ENCODE measurements around the gene PNPLA2. TPM values are rescaled to one million over a fixed set of nuclear protein-coding genes. Genes with fewer than 3 reads are reported as not detected.

The PNPLA2 gene
- total RNA-seq, 1 donor from 2014 or later, result 21.5 TPM

DNA sequence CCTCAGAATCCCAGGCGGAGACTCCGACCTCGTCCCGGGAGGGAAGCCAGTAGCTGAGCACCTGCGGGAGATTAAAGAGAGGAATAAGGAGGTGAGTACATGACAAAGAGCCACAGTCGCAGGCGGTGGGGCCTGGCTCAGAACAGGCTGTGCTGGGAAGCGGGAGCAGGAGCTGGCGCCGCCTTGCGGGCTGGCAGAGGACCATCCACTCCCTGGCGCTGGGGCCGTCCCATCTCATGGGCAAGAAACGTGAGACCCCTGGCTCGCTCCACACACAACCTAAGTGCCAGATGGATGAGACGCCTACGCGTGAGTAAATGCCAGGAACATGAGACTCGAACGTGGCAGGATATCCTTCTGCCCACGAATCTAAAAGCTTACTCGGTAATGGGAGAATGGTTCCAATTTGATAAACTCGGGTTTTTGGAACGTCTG, 35.1 kb upstream of the PNPLA2 start:
- DNase-seq (ENCODE audit: low read depth, low spot score), result peak; percentile 59

DNA sequence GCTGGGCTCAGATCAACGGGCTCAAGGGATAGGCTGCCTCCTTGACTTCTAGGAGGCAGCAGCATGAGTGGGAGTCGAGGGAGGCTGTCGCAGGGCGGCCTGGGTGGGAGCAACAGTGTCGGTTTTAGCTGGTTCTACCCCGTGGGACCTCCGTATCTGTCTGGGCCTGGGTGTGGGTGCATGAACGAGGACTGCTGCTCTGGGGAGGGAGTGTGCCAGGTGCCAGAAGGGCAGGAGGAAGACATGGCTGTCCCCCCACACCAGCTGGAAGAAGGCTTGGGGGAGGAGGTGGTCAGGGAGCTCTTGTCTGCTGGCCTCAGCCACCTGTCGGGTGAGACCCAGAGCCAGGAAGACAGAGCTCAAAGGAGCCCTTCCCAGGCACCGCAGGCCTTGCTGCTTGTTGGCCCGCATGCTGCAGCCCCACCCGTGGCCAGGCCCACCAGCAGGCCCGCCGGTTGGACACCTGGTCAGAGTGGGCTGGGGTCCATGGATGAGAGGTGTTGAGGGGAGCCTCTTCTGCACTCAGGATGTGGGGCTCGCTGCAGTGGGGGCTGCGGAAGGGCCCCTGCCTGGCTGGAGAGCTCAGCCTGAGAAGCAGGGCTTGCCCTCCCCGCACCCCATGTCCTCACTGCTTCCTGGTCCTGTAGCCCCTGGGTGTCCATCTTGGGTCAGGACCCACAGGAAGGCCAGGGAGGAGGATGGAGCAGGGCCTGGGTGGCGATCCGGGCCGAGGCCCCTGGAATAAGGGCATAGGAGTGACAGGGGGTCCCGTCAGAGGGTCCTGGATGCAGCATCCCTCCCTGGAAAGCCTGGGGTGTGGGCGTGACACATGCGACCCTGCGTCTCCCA, 32.3 kb upstream of the PNPLA2 start:
- no peak for DNase-seq (ENCODE audit: low read depth, low spot score)

DNA sequence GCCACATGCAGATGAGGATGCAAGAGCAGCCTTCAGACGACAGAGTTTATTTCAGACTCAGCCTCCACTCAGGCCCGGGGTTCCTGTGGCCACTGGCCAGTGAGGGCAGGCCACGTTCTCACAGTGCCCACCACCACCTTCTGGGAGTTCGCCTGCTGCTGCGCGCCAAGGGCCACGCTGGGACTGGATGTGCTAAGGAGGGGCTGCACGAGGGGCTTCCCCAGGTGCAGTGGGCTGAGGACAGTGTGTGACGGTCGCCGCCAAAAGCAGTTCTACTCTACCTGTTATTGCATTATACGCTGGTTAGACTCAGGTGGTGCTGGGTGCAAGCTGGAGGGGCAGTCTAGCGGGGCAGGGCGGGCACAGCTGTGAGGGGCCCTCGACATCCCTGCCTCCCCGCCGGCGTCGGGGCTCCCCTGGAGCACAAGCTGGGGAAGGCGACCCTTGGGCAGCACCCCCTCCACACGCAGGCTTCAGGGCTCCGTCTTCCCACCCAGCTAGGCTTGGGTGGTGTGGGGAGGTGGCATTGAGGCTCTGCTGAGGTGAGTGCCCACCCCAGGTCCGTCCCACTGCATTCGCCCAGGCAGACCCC, 31.5 kb upstream of the PNPLA2 start:
- DNase-seq (ENCODE audit: low read depth, low spot score), result no peak

DNA sequence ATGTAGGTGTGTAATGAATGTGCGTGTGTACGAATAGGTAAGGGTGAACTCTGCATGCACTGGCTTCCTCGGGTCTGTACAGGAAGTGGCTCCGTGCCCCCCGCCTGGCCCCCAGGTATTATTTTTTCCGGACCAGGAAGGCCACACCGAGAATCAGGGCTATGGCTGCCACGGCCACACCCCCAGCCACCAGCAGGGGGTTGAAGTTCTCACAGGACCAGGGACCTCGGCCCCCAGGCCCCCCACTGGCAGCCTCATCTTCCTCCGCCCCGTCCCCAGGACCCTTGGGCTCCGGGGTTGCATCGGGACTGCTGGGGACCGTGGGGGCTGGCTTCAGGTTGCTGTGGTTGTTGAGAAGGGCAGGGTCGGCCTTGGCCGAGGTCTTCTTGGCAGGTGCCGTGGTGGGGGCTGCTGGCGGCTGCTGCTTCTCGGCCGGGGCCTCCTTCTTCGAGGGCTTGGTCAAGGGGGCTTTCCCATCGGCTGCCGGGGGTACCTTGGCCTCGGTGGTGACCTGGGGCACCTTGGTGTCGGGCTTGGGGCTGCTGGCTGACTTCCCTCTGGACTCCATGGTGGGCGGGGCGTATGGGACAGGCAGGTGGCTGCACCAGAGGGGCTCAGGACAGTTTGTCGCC, 30.6 kb upstream of the PNPLA2 start:
- DNase-seq (ENCODE audit: low read depth, low spot score), result no peak

DNA sequence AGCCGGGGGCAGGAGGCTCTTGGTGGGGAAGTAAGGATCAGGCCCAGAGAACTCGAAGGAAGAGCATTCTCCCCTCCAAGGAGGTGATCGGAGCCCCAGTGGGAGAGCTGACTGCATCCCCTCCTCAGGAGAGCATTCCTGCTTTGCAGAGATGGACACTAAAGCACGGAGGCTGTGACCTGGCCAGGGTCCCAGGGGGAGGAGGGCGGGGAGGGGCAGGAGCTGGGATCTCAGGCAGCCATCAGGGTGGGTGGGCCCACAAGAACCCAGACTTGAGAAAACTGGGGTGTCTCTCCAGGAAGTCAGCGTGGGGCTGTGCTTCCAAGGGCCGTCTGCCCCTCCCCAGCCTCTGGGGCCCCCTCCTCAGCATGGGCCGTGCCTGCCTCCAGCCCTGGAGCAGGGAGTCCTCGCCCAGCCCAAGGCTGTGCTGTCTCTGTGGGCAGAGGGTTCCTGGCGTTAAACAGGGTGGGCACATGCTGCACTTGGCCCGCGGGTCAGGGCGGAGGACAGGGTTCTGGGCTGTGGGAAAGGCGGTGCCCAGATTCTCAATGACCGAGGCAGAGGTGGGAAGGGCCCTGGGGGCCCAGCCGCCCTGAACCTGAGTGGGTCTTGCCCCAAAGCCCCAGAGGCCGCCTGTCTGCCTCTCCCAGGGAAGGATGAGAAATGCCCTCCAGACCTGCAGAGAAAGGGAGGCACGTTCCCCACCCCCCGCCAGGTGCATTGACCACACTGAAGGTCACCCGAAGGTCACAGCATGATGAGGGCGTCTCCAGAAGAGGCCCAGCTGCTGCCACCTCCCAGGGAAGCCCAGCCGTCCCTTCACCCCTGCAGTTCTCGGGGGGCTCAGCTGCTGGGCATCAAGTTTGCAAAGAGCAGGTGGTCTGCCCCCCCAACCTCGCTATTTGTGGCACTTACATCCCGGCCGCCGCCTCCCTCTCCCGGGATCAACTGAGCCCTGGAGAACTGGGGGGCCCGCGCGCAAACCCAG, 29.5 kb upstream of the PNPLA2 start:
- no peak for DNase-seq (ENCODE audit: low read depth, low spot score)

DNA sequence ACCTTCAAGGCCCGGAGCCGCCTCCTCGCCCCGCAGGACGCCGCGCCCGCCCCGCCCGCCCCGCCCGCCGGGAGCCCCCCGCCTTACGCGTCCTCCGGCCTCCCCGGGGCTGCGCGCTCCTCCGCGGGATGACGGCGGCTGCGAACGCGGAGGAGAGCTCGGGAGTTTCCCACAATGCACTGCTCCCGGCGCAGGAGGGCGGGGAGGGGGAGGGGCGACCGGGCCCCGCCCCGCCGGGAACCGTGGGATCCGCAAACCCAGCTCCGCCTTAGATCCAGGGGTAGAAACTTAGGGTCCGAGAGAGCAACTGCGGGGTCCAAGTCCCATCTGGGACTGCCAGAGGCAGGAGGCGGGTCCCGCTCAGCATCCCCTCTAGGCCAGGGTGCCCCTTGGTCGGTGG, 28.8 kb upstream of the PNPLA2 start, which contains the start of gene CEND1:
CEND1 (minus strand) TSS at position 148 of the 400 bp plus-strand sequence. CDS start 1,514 bp downstream, outside the sequence.
- no peak for DNase-seq (ENCODE audit: low read depth, low spot score)

DNA sequence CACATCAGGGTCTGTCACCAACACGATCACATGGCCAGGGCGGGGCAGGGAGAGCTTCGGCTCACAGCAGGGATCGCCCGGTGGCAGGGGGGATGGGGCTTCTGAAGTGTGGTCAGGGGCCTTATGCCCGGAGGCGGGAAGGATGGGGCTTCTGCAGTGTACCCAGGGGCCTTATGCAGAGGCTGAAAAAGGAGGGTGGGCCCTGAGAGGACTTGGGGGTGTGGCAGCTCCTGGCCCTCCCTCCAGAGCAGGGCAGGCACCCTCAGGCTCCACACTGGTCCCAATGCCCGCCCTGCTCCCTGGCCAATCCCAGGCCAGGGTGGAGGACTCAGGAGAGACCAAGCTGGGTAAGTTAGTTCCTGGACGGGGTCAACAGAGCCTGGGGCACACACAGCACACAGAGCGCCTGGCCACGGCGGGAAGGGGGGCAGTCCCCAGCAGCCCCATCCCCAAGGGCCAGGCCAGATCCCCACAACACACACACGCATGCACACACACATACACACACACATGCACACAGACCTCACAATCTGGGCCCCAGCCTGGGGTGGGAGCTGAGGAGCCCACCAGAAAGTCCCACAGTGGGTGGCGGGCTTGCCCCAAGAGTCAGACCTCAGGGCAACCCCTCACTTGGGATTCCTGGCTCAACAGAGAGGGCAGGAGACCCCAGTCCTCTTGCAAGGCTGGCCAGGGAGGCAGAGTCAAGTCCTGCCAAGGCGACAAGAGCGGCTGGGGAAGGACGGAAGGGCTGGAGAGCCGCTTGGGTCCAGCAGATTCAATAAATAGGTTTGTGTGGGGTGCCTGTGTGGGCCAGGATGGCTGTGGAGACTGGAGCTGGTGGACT, 27.8 kb upstream of the PNPLA2 start:
- no peak for DNase-seq (ENCODE audit: low read depth, low spot score)

DNA sequence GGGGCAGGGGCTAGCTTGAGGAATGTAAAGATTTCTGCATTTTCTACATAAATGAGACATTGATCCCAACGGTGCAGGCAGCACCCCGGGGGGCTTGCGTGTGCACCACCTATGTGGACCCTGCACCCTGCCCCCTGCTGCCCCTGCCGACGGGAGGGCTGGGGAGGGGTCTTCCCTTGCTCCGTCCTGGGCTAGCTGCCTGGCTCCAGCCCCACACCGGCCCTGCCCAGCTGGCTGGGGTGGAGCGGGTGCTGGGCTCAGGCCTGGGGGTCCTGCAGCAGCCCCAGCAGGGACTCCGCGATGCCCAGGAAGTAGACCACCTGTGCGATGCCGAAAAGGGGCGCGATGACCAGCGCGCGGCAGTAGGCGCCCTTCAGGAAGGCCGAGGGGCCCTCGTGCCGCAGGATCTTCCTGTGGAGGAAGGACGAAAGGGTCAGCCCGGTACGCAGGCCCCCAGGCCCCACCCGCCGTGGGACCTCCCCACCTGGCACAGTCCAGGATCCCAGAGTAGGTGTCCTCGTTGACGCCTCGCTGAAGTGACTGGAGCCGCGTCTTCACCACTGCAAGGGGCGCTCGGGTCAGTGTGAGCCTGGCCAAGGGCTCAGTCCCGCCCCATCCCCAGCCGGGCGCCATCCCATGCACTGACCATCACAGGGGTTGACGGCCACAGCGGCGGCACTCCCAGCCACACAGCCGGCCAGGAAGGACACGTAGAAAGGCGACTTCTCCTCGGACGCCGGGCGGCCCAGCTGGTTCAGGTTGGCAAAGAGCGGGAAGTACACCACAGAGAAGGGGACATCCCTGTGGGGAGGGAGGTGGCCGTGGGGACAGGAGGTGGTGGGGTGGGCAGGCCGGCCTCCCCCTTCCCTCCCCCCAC, 26.8 kb upstream of the PNPLA2 start:
- no peak for DNase-seq (ENCODE audit: low read depth, low spot score)

DNA sequence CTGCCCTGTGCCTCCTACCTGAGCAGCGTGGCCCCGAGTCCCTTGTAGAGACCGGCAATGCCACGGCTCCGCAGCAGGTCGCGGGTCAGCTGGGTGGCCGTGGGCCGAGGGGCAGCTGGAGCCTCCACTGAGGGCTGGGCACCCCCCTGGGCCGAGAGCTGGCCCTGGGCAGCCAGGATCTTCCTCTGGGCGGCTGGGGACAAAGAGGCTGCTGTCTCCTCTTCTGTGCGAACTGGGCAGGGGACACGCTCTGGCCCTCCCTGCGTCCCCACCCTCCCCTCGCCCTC, 26.2 kb upstream of the PNPLA2 start:
- no peak for DNase-seq (ENCODE audit: low read depth, low spot score)

DNA sequence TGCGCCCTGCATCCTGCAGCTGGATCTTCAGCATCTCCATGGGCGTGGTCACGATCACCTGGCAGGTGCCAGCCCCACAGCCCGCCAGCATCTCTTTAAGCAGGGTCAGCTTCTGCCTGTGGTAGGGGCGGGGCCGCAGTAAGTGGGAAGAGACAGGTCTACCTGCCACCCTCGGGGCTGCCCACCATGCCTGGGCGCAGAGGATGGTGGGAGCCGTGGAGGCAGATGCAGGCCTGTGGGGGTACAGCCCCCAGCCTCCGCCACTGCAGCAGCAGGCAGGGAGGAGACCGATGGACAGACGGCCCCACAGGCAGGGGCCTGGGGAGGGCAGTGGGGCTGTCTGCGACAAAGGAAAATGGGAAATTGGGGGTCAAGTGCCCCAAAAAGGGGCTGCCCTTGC, 25.8 kb upstream of the PNPLA2 start:
- DNase-seq (ENCODE audit: low read depth, low spot score), result no peak

DNA sequence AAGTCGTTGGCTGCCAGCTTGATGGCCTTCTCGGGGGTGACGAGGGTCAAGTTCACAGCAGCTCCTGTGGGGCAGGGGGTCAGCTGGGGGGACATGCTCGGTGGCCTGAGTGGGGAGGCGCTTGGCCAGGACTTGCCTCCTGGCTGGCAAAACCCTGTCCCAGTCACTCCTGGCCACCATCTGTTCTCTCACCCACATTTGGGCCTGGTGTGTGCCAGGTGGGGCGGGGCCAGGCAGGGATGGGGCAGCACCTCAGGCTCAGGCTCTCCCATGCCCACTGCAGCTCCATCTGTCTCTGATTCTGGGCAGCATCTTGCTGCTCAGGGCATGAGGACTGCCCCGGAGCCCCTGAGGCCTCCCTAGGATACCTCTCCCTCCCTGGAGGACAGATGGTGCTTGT, 25.2 kb upstream of the PNPLA2 start:
- DNase-seq (ENCODE audit: low read depth, low spot score), result no peak

DNA sequence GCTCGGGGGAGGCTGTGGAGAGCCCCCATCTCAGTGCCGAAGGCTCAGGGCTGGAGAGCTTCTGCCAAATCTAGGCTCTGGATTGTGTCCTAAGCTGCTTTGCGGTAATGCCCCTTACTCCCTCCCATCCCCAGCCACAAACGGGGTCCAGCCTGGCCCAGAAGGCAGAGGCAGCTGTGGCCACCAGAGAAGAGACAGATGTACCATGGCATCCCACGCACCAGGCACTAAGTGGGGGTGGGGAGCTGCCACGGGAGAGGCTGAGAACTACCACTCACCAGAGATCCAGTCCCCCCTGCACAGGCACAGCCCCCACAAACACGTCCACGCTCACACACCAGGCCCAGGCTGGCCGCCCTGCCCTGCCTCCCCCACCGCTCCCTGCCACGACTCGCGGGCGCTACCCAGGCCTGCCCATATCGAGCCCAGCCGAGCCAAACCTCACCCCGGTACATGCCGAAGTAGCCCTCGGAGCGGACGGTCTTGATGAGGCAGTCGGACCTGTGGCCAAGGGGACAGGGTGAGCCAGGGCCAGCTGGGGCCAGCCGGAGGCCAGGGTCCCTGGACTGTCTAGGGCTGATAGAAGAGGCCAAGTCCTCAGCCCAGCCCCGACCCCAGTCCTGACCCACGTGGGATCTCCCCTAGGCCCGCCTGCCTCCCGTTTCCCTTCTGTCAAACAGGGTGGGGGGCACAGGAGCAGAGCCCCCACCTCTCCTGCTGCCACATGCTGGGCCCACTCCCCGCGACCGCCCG, 24.5 kb upstream of the PNPLA2 start:
- no peak for DNase-seq (ENCODE audit: low read depth, low spot score)

DNA sequence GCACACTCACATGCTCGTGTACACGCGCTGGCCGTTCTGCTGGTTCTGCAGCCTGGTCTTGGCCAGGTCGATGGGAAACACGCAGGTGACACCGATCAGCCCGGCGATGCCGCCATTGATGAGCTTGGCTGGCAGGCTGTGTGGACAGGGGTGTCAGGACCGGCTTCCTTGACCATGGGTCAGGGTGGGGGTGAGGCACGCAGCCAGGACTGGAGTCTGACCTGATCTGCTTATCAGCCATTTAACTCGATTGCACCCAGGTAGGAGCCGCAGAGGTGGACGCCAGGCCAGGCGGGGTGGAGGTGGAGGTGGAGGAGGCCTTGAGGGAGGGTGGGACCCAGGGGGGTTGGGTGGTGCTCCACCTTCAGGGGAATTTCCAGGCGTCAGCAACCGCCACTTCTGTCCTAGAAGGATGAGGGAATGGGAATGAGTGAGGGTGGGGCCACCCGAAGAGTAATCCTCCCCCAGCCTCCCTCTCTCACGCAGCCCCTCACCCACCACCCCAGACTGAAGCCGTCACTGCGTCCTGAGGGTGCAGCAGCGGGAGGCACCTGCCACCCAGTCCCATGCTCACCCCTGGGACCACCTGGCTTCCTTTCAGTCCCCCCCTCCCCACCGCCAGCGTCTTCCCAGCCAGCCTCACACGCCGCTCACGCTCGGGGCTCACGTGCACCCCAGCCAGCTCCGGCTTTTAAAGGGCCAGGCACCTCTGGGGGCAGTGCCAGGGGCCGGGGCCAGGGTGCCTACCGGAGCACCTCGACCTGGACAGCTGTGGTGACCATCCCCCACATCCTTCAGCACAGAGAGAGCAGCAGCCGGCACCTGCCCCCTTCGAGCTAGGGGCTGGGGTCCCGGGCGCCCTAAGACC, 23.7 kb upstream of the PNPLA2 start:
- no peak for DNase-seq (ENCODE audit: low read depth, low spot score)

DNA sequence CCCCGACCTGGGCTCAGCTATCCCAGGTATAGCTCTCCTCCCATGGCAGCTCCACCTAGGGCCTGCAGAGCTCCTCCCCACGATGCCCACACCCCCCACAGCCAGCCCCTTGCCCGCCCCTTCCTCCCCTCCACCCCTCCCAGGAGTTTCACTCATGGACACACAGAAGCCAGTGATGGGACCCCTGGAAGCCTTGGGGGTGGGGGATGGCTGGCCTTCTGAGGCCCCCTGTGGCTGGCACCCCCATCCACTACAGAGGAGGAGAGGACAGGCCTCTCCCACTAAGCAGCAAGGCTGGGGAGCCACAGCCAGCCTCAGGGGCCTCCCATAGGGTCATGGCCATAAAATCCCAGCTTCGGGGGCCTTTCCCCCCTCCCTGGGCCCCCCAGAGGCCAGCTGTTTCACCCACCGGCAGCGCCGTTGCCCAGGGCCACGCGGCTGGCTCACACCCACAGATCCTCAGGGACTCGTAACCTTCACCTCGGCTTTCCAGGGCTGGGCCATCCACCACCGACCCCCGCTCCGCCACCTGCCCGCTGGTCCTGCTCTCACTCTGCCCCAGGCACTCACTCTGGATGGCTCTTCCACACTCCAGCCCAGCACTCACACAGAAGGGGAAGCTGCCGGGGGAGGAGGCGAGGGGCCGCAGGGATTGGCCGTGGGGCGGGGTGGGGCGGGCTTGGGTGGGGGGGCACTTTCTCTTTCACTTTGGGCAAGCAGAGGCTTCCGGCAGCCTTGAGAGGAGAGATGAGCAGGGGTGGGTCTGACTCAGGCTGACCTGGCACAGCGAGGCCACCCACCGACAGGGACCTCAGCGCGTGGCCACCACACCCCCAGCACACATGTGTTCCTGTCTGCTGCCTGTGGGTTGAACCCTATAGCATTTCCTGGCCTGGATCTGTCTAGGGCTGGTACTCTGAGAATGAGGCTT, 22.8 kb upstream of the PNPLA2 start:
- DNase-seq (ENCODE audit: low read depth, low spot score), result no peak

DNA sequence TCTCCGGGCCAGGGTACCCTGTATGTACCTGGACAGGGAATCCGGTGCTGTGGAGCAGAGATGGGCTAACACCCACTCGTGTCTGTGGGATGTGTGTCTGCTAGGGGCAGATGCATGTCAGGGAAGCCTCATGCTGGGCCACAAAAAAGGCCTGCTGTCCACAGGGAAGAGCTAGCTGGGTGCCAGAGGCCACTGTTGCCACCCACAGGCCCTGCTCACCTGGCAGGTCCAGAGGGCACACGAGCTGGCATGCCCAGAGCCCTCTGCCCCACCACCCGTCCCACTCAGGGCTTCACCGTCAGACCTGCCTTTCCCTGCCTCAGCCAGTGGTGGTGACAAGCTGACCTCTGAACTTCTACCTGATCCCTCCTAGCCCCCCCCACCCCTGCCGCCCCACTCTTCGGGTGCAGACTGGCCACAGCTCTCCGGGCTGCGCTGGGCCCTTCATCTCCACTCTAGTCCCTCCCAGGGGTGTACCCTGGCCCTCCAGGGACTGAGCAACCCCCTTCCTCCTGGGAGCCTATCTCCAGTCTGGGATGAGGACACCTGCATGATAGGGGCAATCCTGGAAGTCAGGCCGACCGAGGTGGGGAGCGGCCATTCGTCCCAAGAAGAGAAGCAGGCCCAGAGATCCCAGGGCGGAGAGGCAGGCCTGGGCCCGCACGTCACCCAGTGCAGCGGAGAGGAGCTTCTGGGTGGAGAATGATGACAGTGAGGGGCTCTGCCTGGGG, 22.0 kb upstream of the PNPLA2 start:
- DNase-seq (ENCODE audit: low read depth, low spot score), result no peak

Measured in pulmonary artery endothelial cell (primary cell).